ENCODE data around the gene GAA. TPM values are rescaled to one million over a fixed set of nuclear protein-coding genes. Genes with fewer than 3 reads are reported as not detected.

Gene GAA
- 10 to 100 TPM; 34.5 to 73.6 (median 54.2) TPM for polyA plus RNA-seq (ENCODE audit: insufficient read length in 4 of 4)

DNA sequence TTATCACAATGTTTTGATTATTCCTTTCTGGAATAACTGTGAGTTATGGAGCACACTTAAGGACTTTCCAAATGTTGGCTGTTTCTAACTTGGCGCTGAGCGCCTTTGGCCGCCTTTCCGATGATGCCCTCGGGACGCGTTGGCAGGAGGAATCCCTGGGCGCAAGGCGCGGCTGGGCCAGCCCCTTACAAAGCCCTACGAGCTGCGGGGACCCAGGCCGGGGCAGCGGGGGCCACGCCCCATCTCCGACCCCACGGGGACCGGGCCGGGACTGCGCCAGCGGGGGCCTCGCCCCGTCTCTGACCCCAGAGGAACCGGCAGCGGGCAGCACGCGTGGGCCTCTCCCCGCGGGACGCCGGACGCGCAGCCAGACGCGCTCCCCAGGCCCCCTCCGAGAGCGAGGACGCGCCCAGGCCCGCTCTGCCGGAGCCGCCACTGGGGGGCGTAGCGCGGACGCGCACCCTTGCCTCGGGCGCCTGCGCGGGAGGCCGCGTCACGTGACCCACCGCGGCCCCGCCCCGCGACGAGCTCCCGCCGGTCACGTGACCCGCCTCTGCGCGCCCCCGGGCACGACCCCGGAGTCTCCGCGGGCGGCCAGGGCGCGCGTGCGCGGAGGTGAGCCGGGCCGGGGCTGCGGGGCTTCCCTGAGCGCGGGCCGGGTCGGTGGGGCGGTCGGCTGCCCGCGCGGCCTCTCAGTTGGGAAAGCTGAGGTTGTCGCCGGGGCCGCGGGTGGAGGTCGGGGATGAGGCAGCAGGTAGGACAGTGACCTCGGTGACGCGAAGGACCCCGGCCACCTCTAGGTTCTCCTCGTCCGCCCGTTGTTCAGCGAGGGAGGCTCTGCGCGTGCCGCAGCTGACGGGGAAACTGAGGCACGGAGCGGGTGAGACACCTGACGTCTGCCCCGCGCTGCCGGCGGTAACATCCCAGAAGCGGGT lies at the start of gene GAA:
Gene GAA, plus strand, starts transcription at position 571 of the 935 bp plus-strand sequence. CDS start 3,006 bp downstream, outside the sequence.
- DNase-seq (ENCODE audit: low read depth in 4 of 4, low spot score in 2 of 4): peak; percentile 48 to 82 (median 78)

DNA sequence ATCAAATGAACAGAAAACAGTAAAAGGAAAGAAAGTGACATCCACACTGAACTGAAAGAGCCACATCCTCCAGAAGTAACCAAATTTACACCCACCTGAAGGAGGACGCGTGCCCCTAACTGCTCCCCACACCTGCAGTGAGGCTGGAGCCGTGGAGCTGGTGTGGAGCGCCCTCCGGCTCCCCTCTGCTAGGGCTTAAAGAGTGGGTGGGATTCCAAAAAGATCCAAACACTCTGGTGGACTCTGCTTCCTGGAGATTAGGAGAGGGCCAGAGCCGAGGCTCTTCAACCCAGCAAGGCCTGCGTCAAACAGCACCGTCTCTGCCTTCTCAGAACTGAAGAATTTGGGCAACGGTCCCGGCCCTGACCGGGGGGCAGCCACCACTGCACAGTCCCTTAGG lies 49.7 kb upstream of the GAA start:
- no peak for DNase-seq (ENCODE audit: low read depth in 4 of 4, low spot score in 2 of 4)

DNA sequence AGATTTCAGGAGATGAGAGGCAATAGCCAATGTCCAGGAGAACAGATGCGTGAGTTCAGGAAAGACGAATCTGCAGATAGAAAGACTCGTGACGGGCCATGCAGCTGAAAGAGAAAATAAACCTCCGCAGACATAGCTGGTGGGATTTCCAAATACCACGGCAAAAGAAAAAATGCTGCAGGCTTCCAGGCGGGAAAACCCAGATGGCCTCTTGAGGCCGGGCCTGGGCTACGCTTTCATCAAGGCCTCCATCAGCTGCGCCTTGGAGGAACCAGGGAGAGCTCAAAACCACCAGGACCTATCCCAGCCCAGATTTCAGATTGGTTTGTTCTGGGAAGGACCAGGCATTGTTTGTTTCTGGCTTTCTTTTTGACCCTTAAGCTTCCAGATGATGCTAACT lies 48.3 kb upstream of the GAA start:
- DNase-seq (ENCODE audit: low read depth in 4 of 4, low spot score in 2 of 4): no peak

DNA sequence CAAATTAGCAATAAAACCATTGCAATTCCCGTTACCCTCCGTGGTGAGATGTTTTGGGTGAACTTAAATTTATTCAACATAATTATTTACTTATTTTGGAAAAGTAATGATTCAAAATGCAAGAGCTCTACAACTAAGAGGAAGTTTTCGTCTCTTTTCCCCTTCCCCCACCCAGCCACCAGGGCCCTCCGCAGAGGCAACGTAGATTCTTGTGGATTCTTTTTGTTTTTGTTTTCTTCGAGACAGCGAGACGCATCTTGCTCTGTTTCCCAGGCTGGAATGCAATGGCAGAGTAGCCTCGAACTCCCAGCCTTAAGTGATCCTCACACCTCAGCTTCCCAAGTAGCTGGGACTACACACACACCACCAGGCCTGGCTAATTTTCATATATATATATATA lies 45.8 kb upstream of the GAA start:
- DNase-seq (ENCODE audit: low read depth in 4 of 4, low spot score in 2 of 4): no peak

DNA sequence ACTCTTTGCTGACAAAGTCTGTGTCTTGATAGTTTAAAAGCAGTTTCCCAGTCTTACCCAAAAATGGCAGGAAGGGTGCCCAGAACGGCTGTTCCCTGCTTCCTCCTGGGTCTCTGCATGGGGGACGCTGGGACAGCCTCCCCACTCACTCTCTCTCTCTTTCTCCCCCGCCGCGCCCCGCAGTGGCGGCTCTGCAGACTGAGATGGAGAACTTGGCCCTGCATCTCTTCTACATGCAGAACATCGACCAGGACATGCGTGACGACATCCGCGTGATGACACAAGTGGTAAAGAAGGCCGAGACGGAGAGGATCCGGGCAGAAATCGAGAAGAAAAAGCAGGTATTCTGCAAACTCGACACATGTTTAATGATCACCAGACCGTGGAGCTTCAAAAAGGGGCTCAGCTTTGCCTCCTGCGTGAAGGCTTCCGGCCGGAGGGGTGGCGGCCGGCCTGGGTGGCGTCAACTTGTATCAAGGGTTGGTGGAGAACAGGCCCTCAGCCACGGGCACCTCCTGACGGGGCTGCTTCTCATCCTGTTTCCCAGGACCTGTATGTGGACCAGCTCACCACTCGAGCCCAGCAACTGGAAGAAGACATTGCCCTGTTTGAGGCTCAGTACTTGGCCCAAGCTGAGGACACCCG lies 42.9 kb upstream of the GAA start:
- DNase-seq (ENCODE audit: low read depth in 4 of 4, low spot score in 2 of 4): no peak

DNA sequence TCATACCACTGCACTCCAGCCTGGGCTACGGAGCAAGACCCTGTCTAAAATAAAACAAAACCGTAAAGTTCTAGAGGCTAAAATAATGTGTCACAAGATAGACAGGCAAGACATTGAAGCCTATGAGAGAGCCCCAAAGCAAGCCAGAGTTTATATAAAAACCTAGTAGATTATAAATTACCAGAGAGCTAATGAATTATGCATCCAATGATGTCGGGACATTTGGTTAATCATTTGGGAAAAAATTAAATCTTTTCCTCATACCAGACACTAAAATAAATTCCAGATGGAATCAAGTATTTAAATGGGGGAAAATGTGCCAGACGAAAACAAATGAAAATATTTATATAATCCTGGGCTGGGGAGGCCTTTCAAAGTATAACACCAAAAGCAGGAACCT lies 40.7 kb upstream of the GAA start:
- DNase-seq (ENCODE audit: low read depth in 4 of 4, low spot score in 2 of 4): no peak

DNA sequence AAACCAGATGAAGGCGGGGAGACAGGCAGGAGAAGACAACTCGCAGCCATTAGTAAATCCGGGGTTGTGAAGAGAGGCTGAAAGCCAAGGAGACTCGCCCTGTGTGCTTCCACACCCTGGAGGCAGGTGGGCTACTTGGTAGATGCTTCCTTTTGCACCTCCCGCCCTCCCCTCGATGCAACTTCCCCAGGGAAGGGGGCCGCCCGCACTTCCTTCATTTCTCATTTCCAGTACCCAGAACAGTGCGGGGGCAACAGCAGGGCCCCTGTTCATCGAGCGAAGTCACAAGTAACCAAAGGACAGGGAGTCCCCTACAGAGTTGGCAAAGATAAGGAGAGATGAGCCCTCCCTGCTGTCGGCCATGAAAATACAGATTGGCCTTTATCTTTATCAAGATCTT lies 40.0 kb upstream of the GAA start:
- DNase-seq (ENCODE audit: low read depth in 4 of 4, low spot score in 2 of 4): no peak

DNA sequence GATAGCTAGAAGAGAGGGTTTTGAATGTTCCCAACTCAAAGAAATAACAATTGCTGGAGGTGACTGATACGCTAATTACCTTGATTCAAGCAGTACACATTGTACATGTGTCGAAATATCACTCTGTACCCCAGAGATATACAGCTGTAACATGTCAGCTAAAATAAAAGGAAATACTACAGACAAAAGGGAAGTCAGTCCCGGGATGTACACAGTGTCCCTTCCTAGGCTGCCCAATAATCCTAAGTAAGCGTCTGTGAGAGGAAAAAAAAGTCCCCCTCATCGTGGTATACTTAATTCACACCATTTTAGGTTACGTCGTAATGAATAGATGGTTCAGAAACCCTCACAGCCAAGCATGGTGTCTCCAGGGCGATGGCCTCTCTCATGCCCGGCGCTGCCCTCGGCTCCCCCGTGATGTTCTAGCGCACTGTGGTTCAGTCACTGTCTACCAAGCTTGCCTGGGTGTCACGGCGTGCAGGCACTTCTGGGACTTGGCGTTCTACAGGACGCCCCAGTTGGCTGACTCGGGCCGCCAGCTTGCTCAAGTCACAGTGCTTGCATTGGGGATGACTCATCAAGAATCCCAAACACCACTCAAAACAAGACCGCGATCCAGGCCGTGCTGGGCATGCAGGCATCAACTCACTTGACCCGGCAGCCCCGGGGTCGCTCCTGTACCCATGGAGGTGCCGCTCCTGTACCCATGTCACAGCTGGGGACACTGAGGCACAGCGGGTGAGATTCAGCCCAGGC lies 37.4 kb upstream of the GAA start:
- no peak for DNase-seq (ENCODE audit: low read depth in 4 of 4, low spot score in 2 of 4)

DNA sequence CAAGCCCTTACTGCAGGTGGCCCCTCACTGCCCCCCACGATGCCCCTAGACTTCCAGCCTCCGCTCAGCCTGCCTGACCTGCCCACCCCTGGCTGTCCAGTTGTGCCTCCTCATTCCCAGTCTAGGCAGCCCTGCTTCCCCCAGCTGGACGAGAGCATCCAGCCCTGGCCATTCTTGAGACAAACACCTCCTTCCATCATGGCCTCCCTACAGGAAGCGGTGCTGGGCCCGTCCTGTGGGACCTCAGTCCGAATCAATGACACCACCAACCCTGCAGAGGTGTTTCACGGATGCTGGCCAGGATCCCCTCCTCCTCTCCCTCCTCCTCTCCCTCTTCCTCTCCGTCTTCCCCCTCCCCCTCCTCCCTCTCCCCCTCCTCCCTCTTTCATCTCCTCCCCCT lies 36.7 kb upstream of the GAA start:
- DNase-seq (ENCODE audit: low read depth in 4 of 4, low spot score in 2 of 4): no peak

DNA sequence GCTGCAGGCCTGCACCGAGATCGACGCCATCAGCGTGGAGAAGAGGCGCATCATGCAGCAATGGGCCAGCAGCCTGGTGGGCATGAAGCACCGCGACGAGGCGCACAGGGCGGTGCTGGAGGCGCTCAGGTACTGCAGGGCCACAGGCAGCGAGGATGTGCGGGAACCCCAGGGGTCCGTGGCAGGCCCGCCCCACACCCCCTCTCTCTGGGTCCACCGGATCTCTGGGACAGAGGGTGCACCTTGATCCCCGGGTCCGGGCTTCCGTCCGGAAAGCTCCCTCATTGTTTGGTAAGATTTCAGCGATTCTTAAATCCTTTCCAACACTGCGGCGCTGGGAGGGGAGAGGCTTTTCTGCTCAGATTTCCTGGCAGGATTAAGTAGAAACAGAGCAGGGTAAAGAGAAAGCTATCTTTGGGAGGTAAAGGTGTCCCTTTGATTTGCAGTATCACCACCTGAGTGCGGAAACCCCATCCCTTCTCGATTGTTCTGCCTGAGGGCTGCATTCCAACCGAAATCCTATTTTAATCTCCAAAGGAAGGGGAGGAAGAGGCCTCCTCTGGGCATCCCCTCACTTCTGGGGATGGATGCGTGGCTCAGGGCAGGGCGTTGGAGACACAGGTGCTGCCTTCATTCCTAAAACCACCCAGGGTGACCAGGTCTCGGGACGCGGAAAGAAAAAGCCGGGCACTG lies 35.8 kb upstream of the GAA start:
- DNase-seq (ENCODE audit: low read depth in 4 of 4, low spot score in 2 of 4): no peak

DNA sequence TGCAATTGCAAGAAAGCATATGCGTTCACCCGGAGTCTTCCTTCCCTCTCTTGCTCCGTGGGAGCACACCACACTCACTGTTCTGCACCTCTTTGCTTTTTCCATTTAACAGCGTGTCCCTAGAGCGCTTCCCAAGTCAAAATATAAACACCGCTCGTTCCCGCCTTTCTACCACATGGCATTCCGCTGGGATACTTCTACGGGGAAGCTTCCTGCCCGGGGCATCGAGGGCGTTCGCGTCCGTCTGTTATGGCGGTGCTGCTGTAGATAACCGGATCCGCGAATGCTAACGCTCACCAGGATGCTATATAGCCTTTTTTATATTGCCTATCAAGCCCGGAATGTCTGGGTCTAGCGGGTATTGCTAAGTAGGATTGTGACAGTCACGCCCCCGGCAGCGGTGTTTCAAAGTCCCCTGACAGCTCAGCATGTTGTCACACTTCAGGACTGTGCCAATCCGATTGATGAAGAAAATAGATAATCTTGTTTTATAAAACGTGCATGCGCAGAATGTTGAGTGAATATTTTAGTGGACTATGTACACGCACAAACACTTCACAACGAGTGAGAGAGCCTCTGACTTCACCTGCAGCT lies 33.9 kb upstream of the GAA start:
- no peak for DNase-seq (ENCODE audit: low read depth in 4 of 4, low spot score in 2 of 4)

DNA sequence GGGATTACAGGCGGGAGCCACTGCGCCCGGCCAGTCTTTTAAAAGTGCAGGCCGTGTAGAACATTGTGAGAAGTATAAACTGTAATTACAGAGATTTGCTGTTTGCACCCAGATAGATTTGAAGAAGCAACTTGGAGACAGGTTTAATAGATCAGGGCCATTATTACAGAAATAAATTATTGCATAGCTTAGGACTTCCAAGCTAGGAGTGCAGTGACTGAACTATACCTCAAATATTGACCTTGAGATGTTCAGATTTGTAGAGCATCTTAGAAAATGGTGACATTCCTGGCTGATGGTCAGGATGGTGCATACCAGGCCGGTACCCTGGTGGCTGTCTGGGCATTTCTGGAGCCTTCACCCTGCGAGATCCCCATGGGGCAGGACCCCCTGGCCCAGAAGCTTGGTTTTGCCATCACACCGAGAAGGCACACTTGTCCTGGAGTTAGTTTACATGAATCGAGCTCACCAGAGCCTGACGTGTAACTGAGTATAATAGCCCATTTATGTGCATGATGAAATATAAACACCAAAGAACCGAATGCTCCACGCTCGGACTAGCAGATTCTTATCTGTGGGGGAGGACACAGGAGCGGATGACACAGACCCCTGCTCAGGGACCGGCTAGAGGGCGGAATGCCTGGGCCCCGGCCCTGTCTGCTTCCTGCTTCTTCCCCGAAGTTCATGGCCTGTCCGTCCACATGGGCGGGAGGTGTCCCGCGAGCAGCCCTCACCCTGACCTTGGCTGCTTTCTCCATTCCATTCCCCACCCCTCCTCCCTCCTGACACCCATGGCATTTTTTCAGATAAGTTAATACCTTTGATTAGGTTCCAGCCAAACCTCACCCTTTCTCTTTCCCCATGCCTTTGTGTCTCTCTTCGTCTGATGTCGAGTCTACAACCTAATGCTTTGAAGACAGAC lies 32.8 kb upstream of the GAA start:
- no peak for DNase-seq (ENCODE audit: low read depth in 4 of 4, low spot score in 2 of 4)

DNA sequence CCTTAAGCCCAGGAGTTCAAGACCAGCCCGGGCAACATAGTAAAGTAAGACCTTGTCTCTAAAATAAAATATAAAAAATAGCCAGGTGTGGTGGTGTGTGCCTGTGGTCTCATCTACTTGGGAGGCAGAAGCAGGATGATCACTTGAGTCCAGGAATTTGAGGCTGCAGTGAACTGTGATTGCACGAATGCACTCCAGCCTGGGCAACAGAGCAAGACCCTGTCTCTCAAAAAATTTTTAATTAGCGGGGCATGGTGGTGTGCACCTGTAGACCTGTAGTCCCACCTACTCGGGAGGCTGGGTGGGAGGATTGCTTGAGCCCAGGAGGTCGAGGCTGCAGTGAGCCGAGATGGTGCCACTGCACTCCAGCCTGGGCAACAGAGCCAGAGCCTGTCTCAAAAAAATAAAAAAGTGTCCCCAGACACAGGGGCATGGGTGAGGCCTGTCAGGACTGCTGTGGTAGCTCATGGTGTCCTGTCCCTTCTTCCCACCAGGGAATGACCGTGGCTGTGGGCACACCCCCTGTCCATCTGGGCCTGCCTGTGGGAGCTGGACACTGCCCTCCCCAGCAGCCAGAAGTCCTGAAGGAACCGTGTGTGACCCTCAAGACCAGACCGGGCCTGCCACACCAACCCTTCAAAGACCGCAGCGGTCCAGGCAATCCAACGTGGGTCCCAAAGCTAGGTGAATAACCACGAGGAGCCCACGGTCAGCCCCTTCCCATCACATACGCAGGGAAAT lies 30.8 kb upstream of the GAA start:
- no peak for DNase-seq (ENCODE audit: low read depth in 4 of 4, low spot score in 2 of 4)

DNA sequence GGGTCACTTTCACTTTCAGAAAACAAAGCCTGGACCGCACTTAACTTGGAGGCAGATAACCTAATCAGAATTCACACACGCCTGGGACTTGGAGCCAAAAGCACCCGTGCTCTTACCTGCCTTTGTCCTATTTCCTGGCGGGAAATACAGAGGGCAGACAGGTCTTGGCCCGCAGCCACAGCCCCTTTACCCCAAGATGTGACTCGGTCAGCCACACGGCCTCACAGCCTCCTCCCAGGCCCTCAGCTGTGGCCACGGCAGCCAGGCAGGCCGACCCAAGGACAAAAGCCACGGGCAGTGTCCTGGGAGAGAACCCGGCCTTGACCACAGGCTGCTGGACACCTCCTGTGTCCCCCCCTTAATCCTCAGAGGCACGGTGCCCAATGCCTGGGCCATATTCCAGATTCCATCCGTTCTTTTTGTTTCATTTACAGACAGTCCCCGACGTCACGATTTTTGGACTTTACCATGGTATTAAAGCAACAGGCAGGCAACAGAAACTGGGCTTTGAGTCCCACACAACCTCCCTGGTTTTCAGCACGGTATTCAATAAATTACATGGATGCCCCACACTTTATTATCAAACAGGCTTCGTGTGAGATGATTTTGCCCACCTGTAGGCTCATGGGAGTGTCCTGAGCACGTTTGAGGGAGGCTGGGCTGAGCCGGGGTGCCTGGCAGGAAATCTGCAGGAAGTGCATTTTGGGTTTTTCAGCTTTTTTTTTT lies 30.1 kb upstream of the GAA start:
- no peak for DNase-seq (ENCODE audit: low read depth in 4 of 4, low spot score in 2 of 4)

DNA sequence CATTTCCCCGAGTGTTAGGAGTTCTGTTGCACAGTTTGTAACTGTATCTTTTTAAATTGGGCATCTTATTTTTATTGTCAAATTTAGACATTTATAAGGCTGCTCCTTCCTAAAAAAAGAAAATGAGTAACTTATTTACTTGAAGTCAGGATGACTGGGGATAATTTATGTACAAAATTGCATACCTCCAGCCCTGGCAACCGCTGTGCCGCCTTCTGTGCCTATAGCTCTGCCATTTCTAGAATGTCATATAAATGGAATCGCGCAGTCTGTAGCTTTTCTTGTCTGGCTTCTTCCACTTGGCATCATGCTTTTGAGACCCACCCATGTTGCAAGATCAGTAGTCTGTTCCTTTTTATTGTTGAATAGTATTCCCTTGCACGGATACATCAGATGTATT lies 29.0 kb upstream of the GAA start:
- no peak for DNase-seq (ENCODE audit: low read depth in 4 of 4, low spot score in 2 of 4)

DNA sequence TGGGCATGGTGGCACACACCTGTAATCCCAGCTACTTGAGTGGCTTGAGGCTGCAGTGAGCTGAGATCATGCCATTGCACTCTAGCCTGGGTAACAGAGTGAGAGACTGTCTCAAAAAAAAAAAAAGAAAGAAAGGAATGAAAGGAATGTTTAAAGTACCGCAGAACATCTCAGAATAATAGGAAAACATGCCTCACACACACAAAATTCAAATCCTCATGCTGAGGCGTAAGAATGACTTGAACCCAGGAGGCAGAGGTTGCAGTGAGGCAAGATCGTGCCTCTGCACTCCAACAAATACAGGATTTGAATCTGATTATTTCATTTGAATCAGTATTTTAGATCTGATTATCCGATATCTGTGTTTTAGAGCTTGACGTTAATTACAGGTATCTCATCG lies 21.3 kb upstream of the GAA start:
- DNase-seq (ENCODE audit: low read depth in 4 of 4, low spot score in 2 of 4): no peak

DNA sequence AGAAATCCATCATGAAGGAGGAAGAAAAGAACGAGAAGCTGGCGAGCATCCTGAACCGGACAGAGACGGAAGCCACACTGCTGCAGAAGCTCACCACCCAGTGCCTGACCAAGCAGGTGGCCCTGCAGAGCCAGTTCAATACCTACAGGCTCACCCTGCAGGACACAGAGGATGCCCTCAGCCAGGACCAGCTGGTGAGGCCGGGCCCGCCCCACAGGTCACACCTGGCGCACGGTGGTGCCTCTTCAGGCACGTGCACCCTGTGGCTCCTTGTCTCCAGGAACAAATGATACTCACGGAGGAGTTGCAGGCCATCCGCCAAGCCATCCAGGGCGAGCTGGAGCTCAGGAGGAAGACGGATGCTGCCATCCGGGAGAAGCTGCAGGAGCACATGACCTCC lies 19.8 kb upstream of the GAA start:
- no peak for DNase-seq (ENCODE audit: low read depth in 4 of 4, low spot score in 2 of 4)

Measured in left renal cortex interstitium (tissue), 4 donors.